Measurements from ENCODE around the gene STOML1. TPM values are rescaled to one million over a fixed set of nuclear protein-coding genes. Genes with fewer than 3 reads are reported as not detected.

The STOML1 gene
- total RNA-seq, 1 donor from 2014 or later = 23.4 TPM

DNA sequence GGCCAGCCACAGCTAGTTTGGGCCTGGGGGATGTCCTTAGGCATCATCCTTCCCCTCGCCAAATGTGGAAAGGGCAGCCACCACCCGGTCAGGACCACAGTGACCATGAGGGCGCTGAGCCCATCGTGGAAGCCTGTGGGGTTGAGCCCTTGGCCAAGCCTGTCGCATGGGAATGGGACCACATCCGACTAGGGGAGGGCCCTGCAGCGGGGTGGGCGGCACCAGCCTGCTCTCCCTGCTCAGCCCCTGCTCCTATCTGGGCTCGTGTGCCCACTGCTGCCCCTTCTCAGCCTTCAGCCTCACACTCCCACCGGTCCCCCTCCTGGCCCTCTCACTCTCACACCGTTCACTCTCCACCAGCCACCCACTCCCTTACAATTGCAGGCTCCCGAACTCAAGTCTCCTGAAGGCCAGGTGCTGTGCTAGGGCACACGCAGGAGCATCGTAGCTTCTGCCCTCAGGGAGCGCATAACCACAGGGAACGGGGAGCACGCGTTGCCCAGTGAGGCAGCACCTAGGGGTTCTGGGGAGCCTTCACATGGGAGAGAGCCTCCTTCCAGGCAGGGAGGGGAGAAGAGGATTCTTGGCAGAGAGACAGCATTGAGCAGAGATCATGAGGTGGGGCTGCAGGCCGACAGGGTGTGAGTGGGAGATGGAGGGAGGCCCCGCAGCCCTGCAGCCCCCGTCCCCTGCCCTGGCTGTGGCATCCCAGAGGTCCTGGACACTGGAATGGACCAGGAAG, 39.8 kb downstream of the STOML1 start:
- peak; percentile 62 for DNase-seq
- TF ChIP-seq, protein P1, sequence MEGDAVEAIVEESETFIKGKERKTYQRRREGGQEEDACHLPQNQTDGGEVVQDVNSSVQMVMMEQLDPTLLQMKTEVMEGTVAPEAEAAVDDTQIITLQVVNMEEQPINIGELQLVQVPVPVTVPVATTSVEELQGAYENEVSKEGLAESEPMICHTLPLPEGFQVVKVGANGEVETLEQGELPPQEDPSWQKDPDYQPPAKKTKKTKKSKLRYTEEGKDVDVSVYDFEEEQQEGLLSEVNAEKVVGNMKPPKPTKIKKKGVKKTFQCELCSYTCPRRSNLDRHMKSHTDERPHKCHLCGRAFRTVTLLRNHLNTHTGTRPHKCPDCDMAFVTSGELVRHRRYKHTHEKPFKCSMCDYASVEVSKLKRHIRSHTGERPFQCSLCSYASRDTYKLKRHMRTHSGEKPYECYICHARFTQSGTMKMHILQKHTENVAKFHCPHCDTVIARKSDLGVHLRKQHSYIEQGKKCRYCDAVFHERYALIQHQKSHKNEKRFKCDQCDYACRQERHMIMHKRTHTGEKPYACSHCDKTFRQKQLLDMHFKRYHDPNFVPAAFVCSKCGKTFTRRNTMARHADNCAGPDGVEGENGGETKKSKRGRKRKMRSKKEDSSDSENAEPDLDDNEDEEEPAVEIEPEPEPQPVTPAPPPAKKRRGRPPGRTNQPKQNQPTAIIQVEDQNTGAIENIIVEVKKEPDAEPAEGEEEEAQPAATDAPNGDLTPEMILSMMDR (IDR thresholded peaks at IDR 0.05) = no peak
- Histone ChIP-seq H3K27ac (peak overlapping the region; percentile 91), H3K27me3 (no peaks in the 10 kb centered on the region), H3K9me3 (no peaks in the 10 kb centered on the region), H3K4me3 (no peak overlapping the region), H3K4me1 (peaks cover 20% of the 10 kb centered on the region), H3K36me3 (no peaks in the 10 kb centered on the region)
- intact Hi-C loops (cut with DNase I) = no loop called here
- no peak for ATAC-seq

GRCh38 chr15:73951601-73952000, 40.5 kb downstream of the STOML1 start:
- no peak overlapping the region for H3K4me3 ChIP-seq
- H3K27ac ChIP-seq = peak overlapping the region; percentile 91
- TF ChIP-seq, protein P1 (IDR thresholded peaks at IDR 0.05) = no peak
- H3K4me1 ChIP-seq = peaks cover 15% of the 10 kb centered on the region
- DNase-seq (peak; percentile 63), ATAC-seq (no peak)
- intact Hi-C loops (cut with DNase I) = no loop called here
- H3K27me3 ChIP-seq = no peaks in the 10 kb centered on the region
- H3K9me3 ChIP-seq = no peaks in the 10 kb centered on the region
- no peaks in the 10 kb centered on the region for H3K36me3 ChIP-seq

DNA sequence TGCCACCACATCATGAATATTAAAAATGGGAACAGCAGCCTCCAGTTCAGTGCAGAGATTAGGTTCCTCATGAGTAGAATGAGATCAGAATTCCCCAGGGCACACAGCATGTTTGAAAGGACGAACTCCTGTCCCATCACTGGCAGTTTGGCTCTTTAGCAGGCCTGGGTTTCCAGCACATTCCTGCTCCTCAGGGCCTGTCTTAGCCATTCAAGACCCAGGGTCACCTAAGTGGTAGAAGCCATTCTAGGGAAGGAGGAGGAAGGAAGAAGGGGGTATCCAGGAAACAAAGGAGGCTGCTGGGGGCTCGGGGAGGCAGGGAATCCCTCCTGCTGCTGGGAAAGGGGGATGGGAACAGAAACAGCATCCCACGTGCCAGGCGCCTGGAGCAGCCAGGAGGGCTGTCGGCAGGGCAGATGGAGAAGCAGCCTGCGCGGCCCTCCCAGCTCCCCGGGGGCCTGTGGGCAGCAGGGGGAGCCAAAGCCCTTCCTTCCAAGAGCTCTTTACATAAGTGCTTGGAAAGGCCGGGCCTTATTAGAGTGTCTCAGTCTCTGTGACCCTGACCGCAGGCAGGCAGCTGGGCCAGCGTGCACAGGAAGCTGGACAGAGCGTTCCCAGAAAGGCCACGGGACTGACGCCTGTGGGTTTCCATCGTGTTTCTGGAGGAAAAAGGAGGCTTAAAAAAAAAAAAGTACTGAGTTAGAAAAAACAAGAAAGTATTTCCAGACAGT, 41.1 kb downstream of the STOML1 start:
- Histone ChIP-seq H3K36me3 (no peaks in the 10 kb centered on the region), H3K9me3 (no peaks in the 10 kb centered on the region), H3K4me3 (no peak overlapping the region), H3K27me3 (no peaks in the 10 kb centered on the region), H3K4me1 (peaks cover 10% of the 10 kb centered on the region), H3K27ac (peak overlapping the region; percentile 91)
- TF ChIP-seq, protein P1 (IDR thresholded peaks at IDR 0.05) = peak; percentile 86
- ATAC-seq = peak; percentile 96
- DNase-seq = peak; percentile 93
- intact Hi-C loops (cut with DNase I) = no loop called here

DNA sequence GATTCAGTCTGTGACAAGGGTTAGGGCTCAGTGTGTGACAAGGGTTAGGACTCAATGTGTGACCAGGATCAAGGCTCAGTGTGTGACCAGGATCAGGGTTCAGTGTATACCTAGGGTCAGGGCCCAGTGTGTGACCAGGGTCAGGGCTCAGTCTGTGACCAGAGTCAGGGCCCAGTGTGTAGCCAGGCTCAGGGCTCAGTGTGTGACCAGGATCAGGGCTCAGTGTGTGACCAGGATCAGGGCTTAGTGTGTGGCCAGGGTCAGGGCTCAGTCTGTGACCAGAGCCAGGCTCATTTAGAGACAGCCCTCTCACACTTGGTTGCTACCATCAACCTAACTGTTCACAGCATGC, 41.6 kb downstream of the STOML1 start:
- H3K4me3 ChIP-seq = no peak overlapping the region
- DNase-seq (peak; percentile 46), ATAC-seq (no peak)
- no peaks in the 10 kb centered on the region for H3K9me3 ChIP-seq
- no peaks in the 10 kb centered on the region for H3K27me3 ChIP-seq
- peak overlapping the region; percentile 49 for H3K27ac ChIP-seq
- intact Hi-C loops (cut with DNase I) = no loop called here
- H3K36me3 ChIP-seq = no peaks in the 10 kb centered on the region
- peaks cover 9% of the 10 kb centered on the region for H3K4me1 ChIP-seq
- TF ChIP-seq, protein P1 (IDR thresholded peaks at IDR 0.05) = no peak

DNA sequence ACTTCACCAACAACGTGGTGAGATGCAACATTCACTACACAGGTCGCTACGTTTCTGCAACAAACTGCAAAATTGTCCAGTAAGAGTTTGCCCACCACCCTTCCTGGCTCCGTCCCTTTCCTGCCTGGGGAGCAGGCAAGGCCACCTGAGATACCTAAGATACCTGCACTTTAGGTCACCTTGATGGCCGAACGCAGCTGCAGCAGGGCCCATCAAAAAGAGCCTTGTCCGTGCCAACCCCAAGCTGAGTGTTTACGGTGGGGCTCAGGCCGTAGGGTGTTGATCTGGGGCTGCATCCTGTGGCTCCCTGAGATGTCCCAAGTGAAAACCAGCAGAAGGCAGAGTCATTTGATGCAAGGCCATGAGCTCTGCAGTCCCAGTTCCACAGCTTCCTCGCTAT, 42.6 kb downstream of the STOML1 start:
- Histone ChIP-seq H3K27me3 (no peaks in the 10 kb centered on the region), H3K9me3 (no peaks in the 10 kb centered on the region), H3K27ac (no peak overlapping the region), H3K36me3 (no peaks in the 10 kb centered on the region), H3K4me3 (no peak overlapping the region), H3K4me1 (peaks cover 9% of the 10 kb centered on the region)
- ATAC-seq (no peak), DNase-seq (peak; percentile 27)
- TF ChIP-seq, protein P1 (IDR thresholded peaks at IDR 0.05) = no peak
- intact Hi-C loops (cut with DNase I) = no loop called here
